K562 (cell line): Measurements from ENCODE around the gene OCEL1. TPM values are rescaled to one million over a fixed set of nuclear protein-coding genes. Genes with fewer than 3 reads are reported as not detected.

Experiments used
- ATAC-seq: fragments of 200-7000 bp; cut with Tn5 transposase; 3 replicates; pipeline ENCODE4 v1.9.1; 2020; ENCODE audit warnings: moderate library complexity
- BruUV-seq: library from RNA; stranded (reverse); fragments of 400-500 nt; replicated peaks from 2 replicates; lab custom pipeline; 2021; lab: Mats Ljungman, UMichigan
- CTCF ChIA-PET: fragments of 300-600 bp; formaldehyde crosslinking; extraction: SDS; loops from one replicate; lab custom pipeline; 2021; ENCODE audit warnings: low intra/inter-chr PET ratio; lab: Yijun Ruan, JAX
- POLR2A ChIA-PET: fragments of 300-600, 350-650 bp; sonication (Branson Sonifier 250); formaldehyde crosslinking; extraction: SDS; loops from one replicate; lab custom pipeline; 2021; ENCODE audit warnings: antibody characterized with exemption, inconsistent platforms; lab: Yijun Ruan, JAX
- DNase-seq, 4 experiments: peaks; one replicate each; pipeline versions ENCODE4 v3.0.0 to v3.0.0-alpha.2; 2011 to 2018; ENCODE audit warnings: low spot score in 3 of 4, mixed read lengths in 3 of 4; ENCODE audit errors: extremely low read depth in 1 of 4
- FAIRE-seq: peaks from 2 replicates; lab custom pipeline; 2011; peaks lifted over from hg19 to GRCh38; lab: Jason Lieb, UNC
- H2AFZ ChIP-seq: 2 replicates; pipeline ENCODE4 v1.6.0; 2011; ENCODE audit warnings: low read depth, low read length, control low read depth, inconsistent platforms
- H3K27ac ChIP-seq: fragments of 200-600 bp; 3 replicates; pipeline ENCODE4 v1.8.0; 2011; ENCODE audit warnings: low read depth, mild to moderate bottlenecking, control low read depth, inconsistent platforms, low read length, moderate library complexity, mixed read lengths; ENCODE audit errors: extremely low read depth
- H3K27me3 ChIP-seq, 2 experiments: fragments of 300-600 bp in 1 of 2; 2 replicates in 1 of 2; 3 replicates in 1 of 2; pipeline versions ENCODE4 v1.6.0 to v1.8.0; 2011; ENCODE audit warnings: inconsistent platforms in 2 of 2, low read length in 2 of 2, mild to moderate bottlenecking in 1 of 2, mixed read lengths in 1 of 2, moderate library complexity in 1 of 2; ENCODE audit not compliant: control insufficient read depth in 2 of 2, insufficient read depth in 2 of 2
- H3K36me3 ChIP-seq: fragments of 300-600 bp; 3 replicates; pipeline ENCODE4 v1.8.0; 2011; ENCODE audit warnings: mild to moderate bottlenecking, low read length, inconsistent platforms; ENCODE audit not compliant: control insufficient read depth, insufficient read depth
- H3K4me1 ChIP-seq, 2 experiments: fragments of 200-600 bp in 1 of 2; replicated peaks in 1 of 2; 2 replicates in 1 of 2; 3 replicates in 1 of 2; pipeline versions ENCODE4 v1.5.1 to v1.8.0; 2011; ENCODE audit warnings: inconsistent platforms in 2 of 2, low read length in 2 of 2, mild to moderate bottlenecking in 1 of 2, mixed read lengths in 1 of 2, moderate library complexity in 1 of 2; ENCODE audit not compliant: control insufficient read depth in 2 of 2, insufficient read depth in 2 of 2
- H3K4me2 ChIP-seq: 2 replicates; pipeline ENCODE4 v1.6.1; 2011; ENCODE audit warnings: low read length, control low read depth, inconsistent platforms, mixed read lengths; ENCODE audit not compliant: insufficient read depth
- H3K4me3 ChIP-seq: fragments of 200-600 bp; sonication (generic), shearing (Covaris generic); 2 replicates; pipeline ENCODE4 v1.5.1; 2016; ENCODE audit warnings: control low read depth, inconsistent platforms
- H3K79me2 ChIP-seq: fragments of 200-600 bp; 3 replicates; pipeline ENCODE4 v1.8.0; 2011; ENCODE audit warnings: low read length, inconsistent platforms; ENCODE audit not compliant: control insufficient read depth, insufficient read depth
- H3K9ac ChIP-seq, 2 experiments: 2 replicates each; pipeline versions ENCODE4 v1.6.0 to v1.6.1; 2011; ENCODE audit warnings: low read depth in 2 of 2, low read length in 2 of 2, control low read depth in 1 of 2, inconsistent platforms in 1 of 2, mild to moderate bottlenecking in 1 of 2, mixed read lengths in 1 of 2; ENCODE audit not compliant: insufficient read depth in 1 of 2
- H3K9me1 ChIP-seq: one replicate; pipeline ENCODE4 v1.6.0; 2011; ENCODE audit warnings: inconsistent platforms, mild to moderate bottlenecking, low read length, moderate library complexity; ENCODE audit not compliant: control insufficient read depth, insufficient read depth
- H3K9me3 ChIP-seq: replicated peaks from 2 replicates; pipeline ENCODE4 v1.5.1; 2011; ENCODE audit warnings: low read depth, low read length, inconsistent platforms; ENCODE audit not compliant: control insufficient read depth, insufficient read depth
- H4K20me1 ChIP-seq: replicated peaks from 2 replicates; pipeline ENCODE4 v1.6.1; 2011; ENCODE audit warnings: low read length, inconsistent platforms, mixed read lengths; ENCODE audit not compliant: control insufficient read depth, insufficient read depth
- CBX8 ChIP-seq: fragments of 200-600 bp; sonication (generic); IDR thresholded peaks from 2 replicates; pipeline ENCODE4 v1.6.1; 2012; ENCODE audit warnings: borderline replicate concordance, mixed run types, low read depth, mild to moderate bottlenecking, moderate library complexity, mixed read lengths, low read length, control low read depth, inconsistent platforms; ENCODE audit not compliant: poor library complexity, severe bottlenecking; ENCODE audit errors: extremely low read depth
- CCAR2 ChIP-seq: fragments of 200-400 bp; formaldehyde crosslinking; IDR thresholded peaks from 2 replicates; pipeline ENCODE4 v1.6.1; 2017; ENCODE audit warnings: mild to moderate bottlenecking, low read depth, low read length
- FOXK1 ChIP-seq: sonication (generic); formaldehyde crosslinking; IDR thresholded peaks from 2 replicates; pipeline ENCODE4 v1.8.0; 2022; ENCODE audit warnings: missing genetic modification reagents, mild to moderate bottlenecking, borderline replicate concordance
- KLF10 ChIP-seq: fragments of 250-450 bp; sonication (Bioruptor Pico); IDR thresholded peaks from 2 replicates; pipeline ENCODE4 v1.6.1; 2021; ENCODE audit warnings: matching md5 sums
- RBBP5 ChIP-seq: fragments of 200-600 bp; sonication (generic); IDR thresholded peaks from 2 replicates; pipeline ENCODE4 v1.6.1; 2012; ENCODE audit warnings: borderline replicate concordance, mild to moderate bottlenecking, low read length, control low read depth, inconsistent platforms; ENCODE audit not compliant: insufficient read depth, poor library complexity, severe bottlenecking
- SIRT6 ChIP-seq: IDR thresholded peaks from one replicate; pipeline ENCODE4 v1.6.1; 2012; ENCODE audit warnings: low read depth, mild to moderate bottlenecking, control low read depth, inconsistent platforms, low read length, moderate library complexity
- SMARCC2 ChIP-seq: fragments of 450-650 bp; IDR thresholded peaks from 2 replicates; pipeline ENCODE4 v1.6.1; 2017; ENCODE audit warnings: antibody characterized with exemption, moderate library complexity, mild to moderate bottlenecking, low read depth
- YY1 ChIP-seq, 3 experiments: IDR thresholded peaks; 2 replicates each; pipeline ENCODE4 v1.6.1; 2011; ENCODE audit warnings: low read length in 2 of 3, mild to moderate bottlenecking in 2 of 3, moderate library complexity in 2 of 3, borderline replicate concordance in 1 of 3, control low read depth in 1 of 3, low read depth in 1 of 3; ENCODE audit not compliant: insufficient read depth in 3 of 3, insufficient replicate concordance in 2 of 3, control insufficient read depth in 1 of 3, insufficient read length in 1 of 3; ENCODE audit errors: extremely low read depth in 1 of 3
- ZNF41 ChIP-seq: fragments of 250-450 bp; sonication (Bioruptor Pico); conservative IDR thresholded peaks from 2 replicates; pipeline ENCODE4 v1.4.0; 2020; ENCODE audit warnings: mild to moderate bottlenecking
- ZNF589 ChIP-seq: fragments of 200-800 bp; sonication (Bioruptor generic); IDR thresholded peaks from 2 replicates; pipeline ENCODE4 v1.6.1; 2016; ENCODE audit warnings: low read depth, missing genetic modification characterization, missing compliant biosample characterization
- ZNF780A ChIP-seq: fragments of 250-450 bp; sonication (Bioruptor Pico); IDR thresholded peaks from 2 replicates; pipeline ENCODE4 v1.5.0; 2021; ENCODE audit warnings: mild to moderate bottlenecking
- WGBS: fragments of 100-300 bp; shearing (Covaris generic); methylation state at CpG from one replicate; pipeline ENCODE4 v1.1.6; 2016; ENCODE audit warnings: low coverage, mixed read lengths; ENCODE audit not compliant: insufficient coverage; ENCODE audit errors: missing lambda C conversion rate; 5-methylcytosine and 5-hydroxymethylcytosine counted together
- in situ Hi-C: fragments of 300-500 bp; cut with MboI; formaldehyde crosslinking; loops from 4 replicates; pipeline ENCODE4 v1.15.0; 2018; ENCODE audit warnings: inconsistent platforms, mixed read lengths
- intact Hi-C: fragments of 100-400 bp; cut with micrococcal nuclease; formaldehyde crosslinking; loops from 2 replicates; pipeline ENCODE4 v1.14.2; 2022
- polyA plus RNA-seq, 8 experiments: library from polyadenylated mRNA; depleted of rRNA in 4 of 8; stranded (reverse) in 5 of 8; unstranded in 3 of 8; fragments of >200 nt; fragmentation: Nextera tagmentation in 2 of 8; fragmentation: Illumina TruSeq in 1 of 8; extraction: Ambion mirVana in 2 of 8; extraction: Trizol in 1 of 8; gene quantifications; 2 replicates each; pipeline versions ENCODE4 v1.2.1 to v1.2.3, GENCODE V29; 2011 to 2014; ENCODE audit warnings: inconsistent platforms in 1 of 8, missing spikeins in 1 of 8
- total RNA-seq, 7 experiments: library from RNA; depleted of rRNA in 6 of 7; stranded (reverse); fragments of >200 nt in 6 of 7; fragmentation: Illumina TruSeq in 2 of 7; extraction: Trizol in 2 of 7; gene quantifications; 2 replicates each; pipeline versions ENCODE4 v1.2.1 to v1.2.3, GENCODE V29; 2011 to 2021; ENCODE audit warnings: low replicate concordance in 1 of 7
- TF ChIP-seq, protein P1 (sequence below): fragments of 250-450 bp; sonication (Bioruptor Pico); IDR thresholded peaks from 2 replicates; pipeline ENCODE4 v1.5.0; 2021; ENCODE audit warnings: mild to moderate bottlenecking, moderate library complexity
- TF ChIP-seq, protein P2 (sequence below): fragments of 450-650 bp; formaldehyde crosslinking; IDR thresholded peaks from 2 replicates; pipeline ENCODE4 v1.4.0; 2022; ENCODE audit warnings: missing genetic modification characterization
- TF ChIP-seq, protein P3 (sequence below), 2 experiments: fragments of 450-650 bp in 1 of 2; sonication (generic) in 1 of 2; formaldehyde crosslinking in 1 of 2; IDR thresholded peaks in 1 of 2; conservative IDR thresholded peaks in 1 of 2; 2 replicates each; pipeline versions ENCODE4 v1.6.1 to v1.8.1; 2016 to 2023; ENCODE audit warnings: mild to moderate bottlenecking in 2 of 2, moderate library complexity in 2 of 2, inconsistent platforms in 1 of 2, missing genetic modification reagents in 1 of 2

The OCEL1 gene
- total and polyA plus RNA-seq, 9 of the 15 experiments (the other 6 are each of a cell fraction or from before 2014, with no cell fraction given), result 8.0 to 38.0 (median 12.4) TPM

DNA sequence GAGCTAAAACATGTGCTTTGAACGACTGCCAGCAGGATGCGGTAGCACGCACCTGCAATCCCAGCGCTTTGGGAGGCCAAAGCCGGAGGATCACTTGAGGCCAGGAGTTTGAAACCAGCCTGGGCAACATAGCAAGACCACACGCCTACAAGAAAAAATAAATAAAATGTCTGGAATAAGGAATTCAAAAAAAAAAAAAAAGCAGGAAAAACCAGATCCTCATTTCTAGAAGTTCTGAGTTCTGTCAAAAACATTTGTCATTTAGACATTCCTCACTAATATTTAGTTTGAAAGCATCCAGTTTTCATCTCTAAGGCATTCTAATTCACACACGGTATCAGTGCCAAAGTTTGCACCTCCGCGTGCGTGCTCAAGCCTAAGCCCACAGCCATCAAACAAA lies 47.7 kb upstream of the OCEL1 start:
- Histone ChIP-seq H3K36me3 (peaks cover 38% of the 10 kb centered on the region; the same call in 2 of the 3 replicates), H3K9me3 (no peaks in the 10 kb centered on the region), H3K9ac (no peak overlapping the region; a peak in 1 of 4 replicates), H3K4me1 (peaks cover 0 to 2% of the 10 kb centered on the region in 2 experiments; a peak in 1 of 5 replicates), H3K27me3 (no peaks in the 10 kb centered on the region), H2AFZ (no peak overlapping the region), H3K79me2 (no peaks in the 10 kb centered on the region), H3K4me3 (no peak overlapping the region), H3K27ac (no peak overlapping the region), H3K4me2 (no peak overlapping the region), H4K20me1 (no peaks in the 10 kb centered on the region), H3K9me1 (no peaks in the 10 kb centered on the region)
- intact Hi-C loops, result no loop called here
- BruUV-seq, result no TSS peak
- 93% methylated on average over 8 of the region's 10 CpGs for WGBS
- FAIRE-seq (no peak), ATAC-seq (no peak), DNase-seq (no peak)
- in situ Hi-C loops, result no loop called here
- ChIA-PET CTCF (no interaction called here), POLR2A (no interaction called here)
- TF ChIP-seq ZNF780A (no peak), CCAR2 (no peak), ZNF41 (CRISPR knock-in tag) (no peak), YY1 (IDR thresholded peaks at IDR 0.05; ENCODE audit: borderline replicate concordance in 1 of 3, control insufficient read depth in 1 of 3, extremely low read depth in 1 of 3, insufficient read depth in 3 of 3, insufficient read length in 1 of 3, insufficient replicate concordance in 2 of 3, low read depth in 1 of 3, low read length in 2 of 3) (no peak), RBBP5 (no peak), SIRT6 (no peak), FOXK1 (no peak), ZNF589 (no peak), KLF10 (CRISPR knock-in tag) (no peak), SMARCC2 (no peak), CBX8 (no peak)
- TF ChIP-seq, protein P1, sequence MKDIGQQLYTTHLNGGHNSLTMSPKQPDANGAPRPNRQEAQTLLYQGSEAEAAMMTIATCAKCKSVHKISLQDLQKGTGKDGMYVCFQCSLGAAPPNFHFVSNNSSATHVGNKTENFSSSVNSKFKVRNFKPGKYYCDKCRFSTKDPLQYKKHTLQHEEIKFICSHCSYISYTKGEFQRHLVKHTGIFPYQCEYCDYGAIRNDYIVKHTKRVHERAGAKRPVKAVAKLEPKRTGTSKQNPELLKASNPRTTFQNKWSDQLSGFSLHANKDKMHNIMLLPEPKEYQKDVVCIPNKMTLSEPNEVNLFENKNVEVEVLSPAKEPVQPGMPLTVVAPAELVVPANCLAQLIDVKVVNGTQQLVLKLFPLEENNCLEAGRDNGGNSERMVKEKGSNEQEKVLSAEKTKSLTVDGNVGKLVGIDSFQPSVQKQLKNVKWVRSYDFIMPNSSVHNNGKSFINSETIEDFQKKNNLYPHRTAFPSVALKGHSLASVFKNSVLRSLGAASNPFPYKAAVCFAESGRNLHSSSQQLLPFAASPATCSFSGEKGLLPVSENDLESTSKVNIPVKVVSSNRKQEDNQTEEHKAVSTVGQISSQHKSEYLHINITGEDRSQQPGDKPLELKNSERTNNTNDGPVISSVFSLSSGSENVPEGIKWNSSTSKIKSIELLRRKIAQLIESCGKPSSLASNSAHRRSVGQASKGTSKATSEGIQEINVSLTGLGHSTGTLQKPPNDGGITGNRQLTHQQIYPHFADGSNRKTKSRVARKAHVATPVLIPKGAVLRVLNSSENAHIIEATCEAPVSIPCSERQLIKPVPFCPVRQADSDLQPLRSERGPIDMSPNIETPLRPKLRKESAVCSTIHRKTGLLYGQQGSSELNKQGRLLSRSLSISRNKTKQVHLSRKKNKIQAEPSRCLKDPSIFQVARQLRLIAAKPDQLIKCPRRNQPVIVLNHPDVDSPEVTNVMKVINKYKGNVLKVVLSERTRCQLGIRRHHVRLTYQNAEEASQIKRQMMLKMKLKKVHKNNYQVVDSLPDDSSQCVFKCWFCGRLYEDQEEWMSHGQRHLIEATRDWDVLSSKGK, result no peak
- TF ChIP-seq, protein P2, sequence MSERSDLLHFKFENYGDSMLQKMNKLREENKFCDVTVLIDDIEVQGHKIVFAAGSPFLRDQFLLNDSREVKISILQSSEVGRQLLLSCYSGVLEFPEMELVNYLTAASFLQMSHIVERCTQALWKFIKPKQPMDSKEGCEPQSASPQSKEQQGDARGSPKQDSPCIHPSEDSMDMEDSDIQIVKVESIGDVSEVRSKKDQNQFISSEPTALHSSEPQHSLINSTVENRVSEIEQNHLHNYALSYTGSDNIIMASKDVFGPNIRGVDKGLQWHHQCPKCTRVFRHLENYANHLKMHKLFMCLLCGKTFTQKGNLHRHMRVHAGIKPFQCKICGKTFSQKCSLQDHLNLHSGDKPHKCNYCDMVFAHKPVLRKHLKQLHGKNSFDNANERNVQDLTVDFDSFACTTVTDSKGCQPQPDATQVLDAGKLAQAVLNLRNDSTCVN (CRISPR knock-in tag), result no peak
- TF ChIP-seq, protein P3, sequence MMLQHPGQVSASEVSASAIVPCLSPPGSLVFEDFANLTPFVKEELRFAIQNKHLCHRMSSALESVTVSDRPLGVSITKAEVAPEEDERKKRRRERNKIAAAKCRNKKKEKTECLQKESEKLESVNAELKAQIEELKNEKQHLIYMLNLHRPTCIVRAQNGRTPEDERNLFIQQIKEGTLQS (IDR thresholded peaks at IDR 0.05), result no peak
- TF ChIP-seq, protein P3 (CRISPR knock-in tag; conservative IDR thresholded peaks at IDR 0.05), result no peak
